OCI-LY7 (cell line): ENCODE data around the gene STAT5B. TPM values are rescaled to one million over a fixed set of nuclear protein-coding genes. Genes with fewer than 3 reads are reported as not detected.

ENCODE experiments used
- BruUV-seq: library from RNA; stranded (reverse); fragments of 400-500 nt; replicated peaks from 2 replicates; lab custom pipeline; 2021; lab: Mats Ljungman, UMichigan
- CTCF ChIA-PET: fragments of 300-600 bp; sonication (Branson Sonifier 250); formaldehyde crosslinking; loops from one replicate; lab custom pipeline; 2022; ENCODE audit warnings: antibody characterized with exemption; ENCODE audit not compliant: unreplicated experiment; lab: Charles Lee
- POLR2A ChIA-PET: fragments of 300-600 bp; sonication (Branson Sonifier 250); formaldehyde crosslinking; loops from one replicate; lab custom pipeline; 2022; ENCODE audit warnings: antibody characterized with exemption; lab: Charles Lee
- DNase-seq: peaks from one replicate; pipeline ENCODE4 v3.0.0-alpha.2; 2015; ENCODE audit warnings: low spot score
- H2AFZ ChIP-seq: fragments of 200-600 bp; sonication (generic), shearing (Covaris generic); 2 replicates; pipeline ENCODE4 v1.6.1; 2014; ENCODE audit warnings: mild to moderate bottlenecking, antibody characterized with exemption, low read length, moderate library complexity
- H3K27ac ChIP-seq: fragments of 200-600 bp; sonication (generic); 2 replicates; pipeline ENCODE4 v1.5.1; 2014; ENCODE audit warnings: mixed run types, low read depth, mild to moderate bottlenecking, moderate library complexity, low read length, inconsistent platforms; ENCODE audit not compliant: poor library complexity, severe bottlenecking
- H3K36me3 ChIP-seq: fragments of 200-600 bp; sonication (generic); 2 replicates; pipeline ENCODE4 v1.6.1; 2014; ENCODE audit warnings: mild to moderate bottlenecking, antibody characterized with exemption, low read length, moderate library complexity, mixed read lengths; ENCODE audit not compliant: insufficient read depth
- H3K4me1 ChIP-seq: fragments of 200-600 bp; sonication (generic); 2 replicates; pipeline ENCODE4 v1.5.1; 2014; ENCODE audit warnings: mild to moderate bottlenecking, low read length; ENCODE audit not compliant: insufficient read depth, poor library complexity, severe bottlenecking
- H3K4me2 ChIP-seq: fragments of 200-600 bp; sonication (generic); 2 replicates; pipeline ENCODE4 v1.6.1; 2014; ENCODE audit warnings: mild to moderate bottlenecking, low read length
- H3K4me3 ChIP-seq: fragments of 200-600 bp; sonication (generic); 2 replicates; pipeline ENCODE4 v1.5.1; 2014; ENCODE audit warnings: mild to moderate bottlenecking, low read depth, low read length; ENCODE audit not compliant: poor library complexity, severe bottlenecking
- H3K79me2 ChIP-seq: fragments of 200-600 bp; sonication (generic); 2 replicates; pipeline ENCODE4 v1.6.1; 2016; ENCODE audit warnings: low read depth, mild to moderate bottlenecking, low read length, moderate library complexity, mixed read lengths; ENCODE audit not compliant: insufficient read depth
- H3K9me2 ChIP-seq: fragments of 200-600 bp; sonication (generic); 2 replicates; pipeline ENCODE4 v1.6.1; 2016; ENCODE audit warnings: mild to moderate bottlenecking, low read length, mixed read lengths; ENCODE audit not compliant: insufficient read depth
- H3K9me3 ChIP-seq: fragments of 200-600 bp; sonication (generic); 2 replicates; pipeline ENCODE4 v1.6.1; 2014; ENCODE audit warnings: mild to moderate bottlenecking, mixed run types, low read length, mixed read lengths
- H4K20me1 ChIP-seq: fragments of 200-600 bp; sonication (generic); 2 replicates; pipeline ENCODE4 v1.6.1; 2014; ENCODE audit warnings: mild to moderate bottlenecking, antibody characterized with exemption, low read length, moderate library complexity, mixed read lengths; ENCODE audit not compliant: insufficient read depth
- CTCF ChIP-seq: fragments of 200-600 bp; sonication (generic); conservative IDR thresholded peaks from 2 replicates; pipeline ENCODE4 v1.5.1; 2014; ENCODE audit warnings: mild to moderate bottlenecking, antibody characterized with exemption, low read length, moderate library complexity, mixed read lengths
- EZH2phosphoT487 ChIP-seq: fragments of 200-600 bp; sonication (generic); IDR thresholded peaks from 2 replicates; pipeline ENCODE4 v1.6.1; 2018; ENCODE audit warnings: low read depth, borderline replicate concordance, mild to moderate bottlenecking, mixed run types, antibody characterized with exemption, low read length, moderate library complexity, mixed read lengths
- intact Hi-C: fragments of 100-400 bp; cut with micrococcal nuclease; formaldehyde crosslinking; loops from one replicate; pipeline ENCODE4 v1.10.0; 2022; ENCODE audit not compliant: unreplicated experiment
- total RNA-seq, 2 experiments: library from RNA; depleted of rRNA in 1 of 2; stranded (reverse); fragments of >200 nt in 1 of 2; shearing (Covaris generic) in 1 of 2; gene quantifications; 2 replicates each; pipeline ENCODE4 v1.2.3, GENCODE V29; 2014 to 2022

STAT5B gene
- total RNA-seq, 2 experiments from 2014 or later: 33.3 to 46.7 TPM

GRCh38 chr17:42260318-42260717, 15.9 kb downstream of the STAT5B start:
- TF ChIP-seq EZH2phosphoT487: no peak
- no peak for TF ChIP-seq CTCF
- ChIA-PET CTCF (no interaction called here), POLR2A (interaction anchor here (0.6 to 2.1 kb wide), 6 partner anchors 10 to 703 kb away, joined by 3 to 6 read pairs (median 4); no protein-coding TSS in a partner anchor)
- H2AFZ ChIP-seq: no peak overlapping the region
- peak overlapping the region; percentile 66 for H3K4me2 ChIP-seq
- peak overlapping the region; percentile 0 for H3K4me3 ChIP-seq
- no peaks in the 10 kb centered on the region for H3K9me3 ChIP-seq
- no peaks in the 10 kb centered on the region for H4K20me1 ChIP-seq
- no peak for DNase-seq
- no TSS peak for BruUV-seq
- intact Hi-C loops: no loop called here
- H3K79me2 ChIP-seq: peaks cover 17% of the 10 kb centered on the region; the same call in 1 of the 2 replicates
- H3K36me3 ChIP-seq: no peaks in the 10 kb centered on the region
- no peaks in the 10 kb centered on the region for H3K9me2 ChIP-seq
- peaks cover 29% of the 10 kb centered on the region for H3K4me1 ChIP-seq
- H3K27ac ChIP-seq: no peak overlapping the region

- peaks cover 8% of the 10 kb centered on the region for H3K79me2 ChIP-seq
- H3K4me3 ChIP-seq: no peak overlapping the region
- BruUV-seq: no TSS peak
- intact Hi-C loops: loop anchor here (10.0 kb wide), 1 partner anchor 241 kb away; the partner anchor contains the start of gene DNAJC7
- ChIA-PET POLR2A (no interaction called here), CTCF (no interaction called here)
- H2AFZ ChIP-seq: no peak overlapping the region
- no peak for TF ChIP-seq CTCF
- no peak for TF ChIP-seq EZH2phosphoT487
- no peaks in the 10 kb centered on the region for H3K36me3 ChIP-seq
- H3K4me1 ChIP-seq: peaks cover 13% of the 10 kb centered on the region
- no peaks in the 10 kb centered on the region for H3K9me3 ChIP-seq
- no peaks in the 10 kb centered on the region for H3K9me2 ChIP-seq
- no peaks in the 10 kb centered on the region for H4K20me1 ChIP-seq
- H3K4me2 ChIP-seq: no peak overlapping the region
- no peak overlapping the region for H3K27ac ChIP-seq
- no peak for DNase-seq
These were observed 20.7 kb downstream of the STAT5B start for GRCh38 chr17:42255445-42255844.

- Histone ChIP-seq H3K79me2 (peaks cover 9% of the 10 kb centered on the region), H3K9me2 (no peaks in the 10 kb centered on the region), H3K4me3 (no peak overlapping the region), H3K4me1 (peaks cover 9% of the 10 kb centered on the region), H4K20me1 (no peaks in the 10 kb centered on the region), H3K9me3 (no peaks in the 10 kb centered on the region), H2AFZ (no peak overlapping the region), H3K27ac (no peak overlapping the region), H3K4me2 (no peak overlapping the region), H3K36me3 (no peaks in the 10 kb centered on the region)
- POLR2A ChIA-PET: no interaction called here
- no TSS peak for BruUV-seq
- CTCF ChIA-PET: no interaction called here
- no peak for TF ChIP-seq EZH2phosphoT487
- no peak for TF ChIP-seq CTCF
- DNase-seq: no peak
- intact Hi-C loops: loop anchor here (10.0 kb wide), 1 partner anchor 239 kb away; the partner anchor contains the start of gene DNAJC7
These were observed 22.6 kb downstream of the STAT5B start for GRCh38 chr17:42253578-42253977.
